ENCODE measurements around the gene ATP11B. TPM values are rescaled to one million over a fixed set of nuclear protein-coding genes. Genes with fewer than 3 reads are reported as not detected.

ATP11B gene
- total RNA-seq, 1 donor from 2014 or later = 42.8 TPM

DNA sequence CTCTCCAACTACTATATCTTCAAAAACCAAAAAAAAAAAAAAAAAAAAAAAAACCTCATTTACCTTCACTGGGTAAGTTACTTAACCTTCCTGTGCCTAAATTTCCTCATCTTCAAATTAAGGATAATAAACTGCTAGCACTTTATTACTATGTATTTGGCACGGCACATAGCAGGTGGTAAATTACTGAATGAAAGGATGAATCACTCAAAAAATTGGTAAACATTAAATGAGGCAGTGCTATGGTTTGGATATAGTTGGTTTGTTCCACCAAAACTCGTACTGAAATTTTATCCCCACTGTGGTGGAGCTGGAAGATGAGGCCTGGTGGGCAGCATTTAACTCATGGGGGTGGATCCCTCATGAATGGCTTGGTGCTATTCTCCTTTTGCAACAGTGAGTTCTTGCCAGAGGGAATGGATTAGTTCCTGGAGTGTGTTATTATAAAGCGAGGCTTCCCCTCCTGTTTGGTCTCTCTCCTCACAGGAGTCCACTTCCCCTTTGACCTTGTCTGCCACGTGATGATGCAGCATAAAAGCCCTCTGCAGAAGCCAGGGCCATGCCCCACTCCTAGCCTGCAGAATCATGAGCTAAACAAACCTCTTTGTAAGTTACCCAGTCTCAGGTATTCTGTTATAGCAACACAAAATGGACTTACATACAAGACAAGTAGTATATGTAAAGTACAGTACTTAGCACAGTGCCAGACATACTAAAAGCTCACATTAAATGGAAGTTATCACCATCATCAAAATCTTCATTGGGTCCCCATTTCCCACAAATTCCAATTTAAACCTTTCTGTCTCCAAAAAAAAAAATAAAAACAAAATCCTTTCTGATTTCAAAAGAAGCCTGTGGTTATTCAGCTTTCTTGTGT, 166.4 kb downstream of the ATP11B start:
- Histone ChIP-seq H3K9me3 (ENCODE audit: insufficient read depth, low read depth, low read length) (no peaks in the 10 kb centered on the region), H3K36me3 (ENCODE audit: insufficient read depth, low read length) (no peaks in the 10 kb centered on the region), H3K9ac (ENCODE audit: low read length) (no peak overlapping the region), H3K27me3 (ENCODE audit: insufficient read depth, low read length) (no peaks in the 10 kb centered on the region), H3K27ac (ENCODE audit: low read depth, low read length) (no peak overlapping the region), H4K20me1 (ENCODE audit: insufficient read depth, low read length) (no peaks in the 10 kb centered on the region), H3K4me1 (ENCODE audit: insufficient read depth, low read length) (no peaks in the 10 kb centered on the region), H2AFZ (ENCODE audit: low read depth, low read length) (no peak overlapping the region), H3K79me2 (ENCODE audit: insufficient read depth, low read length) (no peaks in the 10 kb centered on the region), H3K4me2 (ENCODE audit: low read length) (no peak overlapping the region), H3K4me3 (ENCODE audit: insufficient read depth, low read depth, low read length) (no peak overlapping the region)
- Mint-ChIP-seq H3K36me3 (ENCODE audit: low read depth, unreplicated experiment) (peaks cover 8% of the 10 kb centered on the region), H3K4me1 (ENCODE audit: low read depth, unreplicated experiment) (peaks cover 10% of the 10 kb centered on the region), H3K4me3 (ENCODE audit: unreplicated experiment) (no peak overlapping the region), H3K27ac (ENCODE audit: unreplicated experiment) (no peak overlapping the region), H3K9me3 (ENCODE audit: unreplicated experiment) (no peaks in the 10 kb centered on the region), H3K27me3 (ENCODE audit: low read depth, unreplicated experiment) (no peaks in the 10 kb centered on the region)
- FAIRE-seq = no peak
- no peak for TF ChIP-seq CTCF (IDR thresholded peaks at IDR 0.05; ENCODE audit: insufficient read depth, low read depth, low read length)
- DNase-seq (ENCODE audit: low read depth) = no peak

DNA sequence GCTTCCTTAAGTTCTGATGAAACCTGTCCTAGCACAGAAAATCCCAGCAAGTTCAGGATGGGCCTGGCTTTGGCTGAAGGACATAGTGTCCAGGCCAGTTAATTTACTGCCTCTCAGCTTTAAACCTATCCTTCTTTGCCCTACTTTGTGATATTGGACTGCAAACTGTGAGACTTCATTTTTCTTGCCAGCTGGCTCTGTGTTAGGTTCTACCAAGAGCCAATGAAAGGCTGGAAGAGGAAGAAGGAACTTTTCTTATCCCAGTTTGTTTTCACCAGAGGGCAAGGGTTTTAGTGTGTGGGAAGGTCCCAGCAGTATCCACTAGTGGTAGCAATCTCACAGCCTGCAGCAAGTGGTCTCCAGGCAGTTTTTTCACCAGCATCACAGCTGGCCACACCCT, 168.9 kb downstream of the ATP11B start:
- Histone ChIP-seq H3K9ac (ENCODE audit: low read length) (no peak overlapping the region), H3K4me2 (ENCODE audit: low read length) (no peak overlapping the region), H3K79me2 (ENCODE audit: insufficient read depth, low read length) (peaks cover 19% of the 10 kb centered on the region), H3K4me1 (ENCODE audit: insufficient read depth, low read length) (no peaks in the 10 kb centered on the region), H3K27ac (ENCODE audit: low read depth, low read length) (no peak overlapping the region), H3K36me3 (ENCODE audit: insufficient read depth, low read length) (no peaks in the 10 kb centered on the region), H3K27me3 (ENCODE audit: insufficient read depth, low read length) (no peaks in the 10 kb centered on the region), H4K20me1 (ENCODE audit: insufficient read depth, low read length) (peaks cover 9% of the 10 kb centered on the region), H3K4me3 (ENCODE audit: insufficient read depth, low read depth, low read length) (no peak overlapping the region), H2AFZ (ENCODE audit: low read depth, low read length) (no peak overlapping the region), H3K9me3 (ENCODE audit: insufficient read depth, low read depth, low read length) (no peaks in the 10 kb centered on the region)
- H3K36me3 Mint-ChIP-seq (ENCODE audit: low read depth, unreplicated experiment) = peaks cover 6% of the 10 kb centered on the region
- H3K4me1 Mint-ChIP-seq (ENCODE audit: low read depth, unreplicated experiment) = peaks cover 10% of the 10 kb centered on the region
- H3K4me3 Mint-ChIP-seq (ENCODE audit: unreplicated experiment) = peak overlapping the region; percentile 50
- no peaks in the 10 kb centered on the region for H3K27me3 Mint-ChIP-seq (ENCODE audit: low read depth, unreplicated experiment)
- no peak overlapping the region for H3K27ac Mint-ChIP-seq (ENCODE audit: unreplicated experiment)
- TF ChIP-seq CTCF (IDR thresholded peaks at IDR 0.05; ENCODE audit: insufficient read depth, low read depth, low read length) = no peak
- TF ChIP-seq EZH2 (IDR thresholded peaks at IDR 0.05; ENCODE audit: insufficient read depth, low read length) = no peak
- H3K9me3 Mint-ChIP-seq (ENCODE audit: unreplicated experiment) = no peaks in the 10 kb centered on the region
- FAIRE-seq (no peak), DNase-seq (ENCODE audit: low read depth) (no peak)

GRCh38 chr3:182964179-182964578, 170.9 kb downstream of the ATP11B start:
- no peak overlapping the region for H3K4me3 Mint-ChIP-seq (ENCODE audit: unreplicated experiment)
- no peaks in the 10 kb centered on the region for H3K27me3 ChIP-seq (ENCODE audit: insufficient read depth, low read length)
- no peaks in the 10 kb centered on the region for H3K9me3 ChIP-seq (ENCODE audit: insufficient read depth, low read depth, low read length)
- H3K27me3 Mint-ChIP-seq (ENCODE audit: low read depth, unreplicated experiment) = no peaks in the 10 kb centered on the region
- H3K4me1 ChIP-seq (ENCODE audit: insufficient read depth, low read length) = no peaks in the 10 kb centered on the region
- TF ChIP-seq EZH2 (IDR thresholded peaks at IDR 0.05; ENCODE audit: insufficient read depth, low read length) (no peak), CTCF (IDR thresholded peaks at IDR 0.05; ENCODE audit: insufficient read depth, low read depth, low read length) (no peak)
- no peak overlapping the region for H3K4me2 ChIP-seq (ENCODE audit: low read length)
- no peak for FAIRE-seq
- no peak overlapping the region for H3K27ac Mint-ChIP-seq (ENCODE audit: unreplicated experiment)
- H3K79me2 ChIP-seq (ENCODE audit: insufficient read depth, low read length) = peaks cover 39% of the 10 kb centered on the region
- H3K36me3 Mint-ChIP-seq (ENCODE audit: low read depth, unreplicated experiment) = peaks cover 4% of the 10 kb centered on the region
- no peak overlapping the region for H3K9ac ChIP-seq (ENCODE audit: low read length)
- no peaks in the 10 kb centered on the region for H3K9me3 Mint-ChIP-seq (ENCODE audit: unreplicated experiment)
- no peak overlapping the region for H2AFZ ChIP-seq (ENCODE audit: low read depth, low read length)
- H3K27ac ChIP-seq (ENCODE audit: low read depth, low read length) = no peak overlapping the region
- H3K4me1 Mint-ChIP-seq (ENCODE audit: low read depth, unreplicated experiment) = peaks cover 24% of the 10 kb centered on the region
- no peak for DNase-seq (ENCODE audit: low read depth)
- H3K36me3 ChIP-seq (ENCODE audit: insufficient read depth, low read length) = no peaks in the 10 kb centered on the region
- H4K20me1 ChIP-seq (ENCODE audit: insufficient read depth, low read length) = peaks cover 17% of the 10 kb centered on the region
- no peak overlapping the region for H3K4me3 ChIP-seq (ENCODE audit: insufficient read depth, low read depth, low read length)
